Esophagus squamous epithelium (tissue), 5 donors: ENCODE results near the gene NDFIP1. TPM values are rescaled to one million over a fixed set of nuclear protein-coding genes. Genes with fewer than 3 reads are reported as not detected.

Experiments used
- DNase-seq: peaks from one replicate; lab custom pipeline; 2025; lab: John Stamatoyannopoulos, UW
- H3K27ac ChIP-seq, 4 donors: fragments of 200-600 bp; sonication (generic); one replicate each; pipeline ENCODE4 v1.5.1; 2016 to 2019; ENCODE audit warnings: mild to moderate bottlenecking in 1 of 4
- H3K27me3 ChIP-seq, 4 donors: fragments of 200-600 bp; sonication (generic); 1 replicate in 3 of 4; 2 replicates in 1 of 4; pipeline versions ENCODE4 v1.5.1 to v1.6.0; 2017 to 2021; ENCODE audit warnings: antibody characterized with exemption in 1 of 4
- H3K36me3 ChIP-seq, 3 donors: fragments of 200-600 bp; sonication (generic); one replicate each; pipeline ENCODE4 v1.5.1; 2016 to 2019
- H3K4me1 ChIP-seq, 3 donors: fragments of 200-600 bp; sonication (generic); one replicate each; pipeline ENCODE4 v1.5.1; 2017 to 2019
- H3K4me3 ChIP-seq, 4 donors: fragments of 200-600 bp; sonication (generic); 1 replicate in 3 of 4; 2 replicates in 1 of 4; pipeline ENCODE4 v1.5.1; 2016 to 2019; ENCODE audit warnings: mild to moderate bottlenecking in 2 of 4, moderate library complexity in 1 of 4
- H3K9me3 ChIP-seq, 3 donors: fragments of 200-600 bp; sonication (generic); one replicate each; pipeline ENCODE4 v1.5.1; 2016 to 2019
- CTCF ChIP-seq, 6 experiments: fragments of 450-650 bp in 4 of 6; fragments of 200-600 bp in 2 of 6; sonication (generic) in 2 of 6; IDR thresholded peaks; one replicate each; pipeline ENCODE4 v1.5.1; 2016 to 2019; ENCODE audit warnings: antibody characterized with exemption in 6 of 6, mild to moderate bottlenecking in 4 of 6, moderate library complexity in 4 of 6
- POLR2A ChIP-seq, 4 donors: fragments of 450-650 bp; IDR thresholded peaks; one replicate each; pipeline ENCODE4 v1.6.1; 2017; ENCODE audit warnings: antibody characterized with exemption in 4 of 4, mild to moderate bottlenecking in 4 of 4, moderate library complexity in 3 of 4
- WGBS, 2 donors: methylation state at CpG; one replicate each; pipeline ENCODE4 v1.1.5; 2018; 5-methylcytosine and 5-hydroxymethylcytosine counted together
- intact Hi-C: fragments of 100-400 bp; cut with DNase I; formaldehyde crosslinking; loops from one replicate; pipeline ENCODE4 v1.15.0; 2022
- total RNA-seq, 4 donors: library from RNA; depleted of rRNA; stranded (reverse); fragments of >200 nt; gene quantifications; one replicate each; pipeline ENCODE4 v1.1.0, GENCODE V29; 2016
- donor health status: DM: yes; HTN: yes; CAD: no.

NDFIP1 gene
- total RNA-seq, 4 donors from 2014 or later = 34.1 to 82.6 (median 38.9) TPM

GRCh38 chr5:142159354-142159753 is 50.8 kb downstream of the NDFIP1 start:
- Histone ChIP-seq H3K4me3 (no peak overlapping the region), H3K4me1 (no peaks in the 10 kb centered on the region), H3K27ac (no peak overlapping the region), H3K9me3 (no peaks in the 10 kb centered on the region), H3K36me3 (peaks cover 0 to 13% (median 0%) of the 10 kb centered on the region in 3 donors), H3K27me3 (no peaks in the 10 kb centered on the region)
- TF ChIP-seq POLR2A (IDR thresholded peaks at IDR 0.05) (no peak), CTCF (IDR thresholded peaks at IDR 0.05) (no peak)
- intact Hi-C loops = no loop called here
- no peak for DNase-seq

DNA sequence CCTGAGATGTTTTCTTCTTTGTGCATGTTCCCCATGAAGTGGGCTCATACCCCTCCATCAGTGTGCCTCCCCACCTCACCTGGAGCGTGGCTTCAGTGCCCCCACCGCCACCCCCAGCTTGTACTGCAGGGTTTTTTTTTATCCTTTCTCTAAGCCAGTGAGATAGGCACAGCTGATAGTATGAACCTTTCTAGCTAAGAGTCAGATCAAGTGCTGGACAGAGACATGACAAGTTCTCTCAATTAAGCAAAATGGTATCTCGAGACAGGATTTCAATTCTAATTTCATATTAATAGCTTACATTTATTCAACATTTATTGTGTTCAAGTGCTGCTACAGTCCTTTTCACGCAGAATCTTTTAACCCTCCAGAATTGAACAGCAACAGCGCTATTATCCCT is 55.7 kb downstream of the NDFIP1 start:
- H3K27ac ChIP-seq = no peak overlapping the region
- TF ChIP-seq POLR2A (IDR thresholded peaks at IDR 0.05) = no peak
- no peaks in the 10 kb centered on the region for H3K36me3 ChIP-seq
- H3K4me3 ChIP-seq = no peak overlapping the region
- no peak for DNase-seq
- no peaks in the 10 kb centered on the region for H3K9me3 ChIP-seq
- intact Hi-C loops = no loop called here
- peaks cover 0 to 2% (median 0%) of the 10 kb centered on the region in 3 donors for H3K4me1 ChIP-seq
- no peaks in the 10 kb centered on the region for H3K27me3 ChIP-seq
- 86 to 100% methylated on average over 3 to 5 of the region's 5 CpGs for WGBS, 2 donors

DNA sequence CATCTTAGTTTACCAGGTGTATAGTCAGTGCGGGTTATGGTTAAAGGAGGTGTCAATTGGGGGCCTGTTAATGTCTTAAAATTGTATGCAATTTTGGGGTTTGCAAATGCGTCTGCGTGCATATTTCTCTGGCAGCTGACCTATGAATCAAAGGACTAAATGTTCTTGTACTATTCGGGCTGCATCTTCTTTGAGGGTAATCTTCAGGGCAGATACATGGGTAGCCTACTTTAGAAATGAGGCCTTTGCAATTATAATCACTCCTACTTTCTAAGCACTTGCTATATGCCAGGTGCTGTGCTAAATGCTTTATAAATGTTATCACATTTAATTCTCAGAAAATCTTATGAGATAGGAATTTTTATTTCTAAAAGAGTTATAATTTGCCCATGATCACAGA is 58.2 kb downstream of the NDFIP1 start:
- Histone ChIP-seq H3K9me3 (no peaks in the 10 kb centered on the region), H3K27ac (no peak overlapping the region), H3K36me3 (no peaks in the 10 kb centered on the region), H3K27me3 (no peaks in the 10 kb centered on the region), H3K4me1 (peaks cover 0 to 6% (median 0%) of the 10 kb centered on the region in 3 donors), H3K4me3 (no peak overlapping the region)
- 87 to 95% methylated on average over 4 of the region's 4 CpGs for WGBS, 2 donors
- TF ChIP-seq POLR2A (IDR thresholded peaks at IDR 0.05) = no peak
- no peak for TF ChIP-seq CTCF (IDR thresholded peaks at IDR 0.05)
- DNase-seq = no peak
- intact Hi-C loops = no loop called here

- intact Hi-C loops = no loop called here
- Histone ChIP-seq H3K27ac (no peak overlapping the region), H3K4me1 (peaks cover 0 to 6% (median 0%) of the 10 kb centered on the region in 3 donors), H3K4me3 (no peak overlapping the region), H3K9me3 (no peaks in the 10 kb centered on the region), H3K36me3 (no peaks in the 10 kb centered on the region), H3K27me3 (no peaks in the 10 kb centered on the region)
- TF ChIP-seq POLR2A (IDR thresholded peaks at IDR 0.05) = no peak
- no peak for TF ChIP-seq CTCF (IDR thresholded peaks at IDR 0.05)
- DNase-seq = no peak
- WGBS, 2 donors = 88 to 92% methylated on average over 6 of the region's 6 CpGs
Measured at GRCh38 chr5:142167458-142167857, 58.9 kb downstream of the NDFIP1 start.

DNA sequence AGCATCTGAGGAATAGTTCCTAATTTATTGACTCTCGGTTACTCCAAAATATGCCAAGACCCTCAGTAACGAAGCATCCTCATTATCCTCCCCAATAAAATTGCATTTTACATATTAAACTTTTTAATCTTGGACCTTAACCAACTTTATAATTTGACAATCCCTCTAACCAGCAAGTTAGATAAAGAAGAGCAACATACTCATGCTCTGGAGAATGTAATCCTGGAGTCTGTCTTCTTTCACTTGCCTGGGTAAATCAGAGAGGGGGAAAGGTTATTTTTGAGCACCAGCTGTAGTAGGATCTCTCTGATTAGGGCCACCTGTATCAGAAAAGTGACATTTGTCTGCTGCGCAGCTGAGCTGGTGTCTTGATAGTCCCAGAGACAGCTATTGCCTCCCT is 59.8 kb downstream of the NDFIP1 start:
- no peak for DNase-seq
- H3K27ac ChIP-seq = no peak overlapping the region
- peaks cover 0 to 6% (median 0%) of the 10 kb centered on the region in 3 donors for H3K4me1 ChIP-seq
- no peaks in the 10 kb centered on the region for H3K27me3 ChIP-seq
- intact Hi-C loops = no loop called here
- 88 to 89% methylated on average over 3 of the region's 3 CpGs for WGBS, 2 donors
- no peak for TF ChIP-seq CTCF (IDR thresholded peaks at IDR 0.05)
- TF ChIP-seq POLR2A (IDR thresholded peaks at IDR 0.05) = no peak
- H3K4me3 ChIP-seq = no peak overlapping the region
- no peaks in the 10 kb centered on the region for H3K9me3 ChIP-seq
- no peaks in the 10 kb centered on the region for H3K36me3 ChIP-seq
